Measurements from ENCODE around the gene SYNGR2. TPM values are rescaled to one million over a fixed set of nuclear protein-coding genes. Genes with fewer than 3 reads are reported as not detected.

The SYNGR2 gene
- total RNA-seq, result 93.5 TPM
- long read RNA-seq, transcript SYNGR2-202 (5 exons, 949 nt), result minor isoform, 19 of 692 reads
- long read RNA-seq, transcript SYNGR2-201 (4 exons, 2,325 nt), result major isoform, 597 of 692 reads
- long read RNA-seq, transcript SYNGR2-203 (3 exons, 1,553 nt), result minor isoform, 6 of 692 reads
- long read RNA-seq, transcript SYNGR2-204 (3 exons, 2,125 nt), result minor isoform, 47 of 692 reads
- long read RNA-seq, partial matches to known transcripts, result 8 of 692 reads
- long read RNA-seq, other reads (novel, unspliced or antisense), result 10 of 692 reads

GRCh38 chr17:78168242-78168902 lies at the start of gene SYNGR2:
Gene SYNGR2, plus strand, starts transcription at chr17:78168581. Its CDS starts 36 bp downstream, at chr17:78168617.
- DNase-seq (ENCODE audit: low spot score), result peak; percentile 96

GRCh38 chr17:78118801-78119241 lies 49.6 kb upstream of the SYNGR2 start:
- DNase-seq (ENCODE audit: low spot score), result no peak

GRCh38 chr17:78120537-78120936 lies 47.8 kb upstream of the SYNGR2 start:
- DNase-seq (ENCODE audit: low spot score), result no peak

DNA sequence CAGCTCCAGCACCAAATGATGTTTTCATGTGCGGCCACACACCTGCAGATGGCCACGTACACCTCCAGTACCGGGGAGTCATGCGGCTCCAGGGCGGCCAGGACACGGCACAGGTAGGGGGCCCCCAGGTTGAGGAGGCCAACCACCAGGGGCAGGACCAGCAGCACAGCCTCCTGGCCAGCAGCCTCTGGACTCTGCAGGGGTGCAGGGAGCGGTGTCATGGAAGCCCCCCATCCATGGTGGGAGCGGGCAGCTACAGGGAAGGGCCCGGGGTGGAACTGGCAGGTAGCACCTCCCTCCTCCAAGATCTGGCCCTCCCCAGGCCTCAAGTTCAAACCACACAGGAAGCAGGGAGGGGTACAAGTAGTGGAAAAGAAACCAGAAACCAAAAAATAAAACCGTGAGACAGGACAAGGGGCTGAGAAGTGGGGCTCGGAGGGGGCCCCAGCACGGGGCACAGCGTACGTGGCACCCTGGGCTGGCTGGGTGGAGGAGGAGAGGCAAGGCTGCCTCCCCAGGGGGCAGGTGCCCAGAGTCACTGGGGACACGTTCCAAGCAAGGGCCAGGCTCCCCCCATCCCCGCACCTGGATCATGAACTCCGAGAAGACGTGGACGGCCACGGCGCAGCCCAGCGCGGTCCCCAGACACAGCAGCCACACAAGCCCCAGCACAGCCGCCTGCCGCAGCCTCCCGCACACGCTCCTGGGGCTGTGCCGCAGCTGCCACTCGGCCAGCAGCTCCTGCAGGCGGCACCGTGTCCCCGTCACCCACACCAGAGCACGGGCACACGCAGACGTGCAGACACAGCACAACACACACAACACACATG lies 47.2 kb upstream of the SYNGR2 start:
- DNase-seq (ENCODE audit: low spot score), result no peak

GRCh38 chr17:78121801-78122215 lies 46.6 kb upstream of the SYNGR2 start:
- no peak for DNase-seq (ENCODE audit: low spot score)

- DNase-seq (ENCODE audit: low spot score), result no peak
These were observed 46.0 kb upstream of the SYNGR2 start for GRCh38 chr17:78122216-78122930.

DNA sequence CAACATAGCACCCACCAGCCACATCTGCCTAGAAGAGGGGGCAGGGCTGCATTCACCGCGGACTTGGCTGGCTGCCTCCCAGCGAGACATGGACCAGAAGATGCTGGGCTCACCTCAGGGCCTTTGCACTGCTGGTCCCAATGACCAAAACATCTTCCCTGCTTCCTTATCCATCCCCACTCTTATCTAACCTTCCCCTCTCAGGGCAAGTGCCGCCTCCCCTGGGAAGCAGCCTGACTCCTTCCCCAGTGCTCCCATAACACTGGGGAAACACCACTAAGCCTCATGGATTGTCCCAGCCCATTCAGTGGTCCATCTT lies 45.5 kb upstream of the SYNGR2 start:
- no peak for DNase-seq (ENCODE audit: low spot score)

DNA sequence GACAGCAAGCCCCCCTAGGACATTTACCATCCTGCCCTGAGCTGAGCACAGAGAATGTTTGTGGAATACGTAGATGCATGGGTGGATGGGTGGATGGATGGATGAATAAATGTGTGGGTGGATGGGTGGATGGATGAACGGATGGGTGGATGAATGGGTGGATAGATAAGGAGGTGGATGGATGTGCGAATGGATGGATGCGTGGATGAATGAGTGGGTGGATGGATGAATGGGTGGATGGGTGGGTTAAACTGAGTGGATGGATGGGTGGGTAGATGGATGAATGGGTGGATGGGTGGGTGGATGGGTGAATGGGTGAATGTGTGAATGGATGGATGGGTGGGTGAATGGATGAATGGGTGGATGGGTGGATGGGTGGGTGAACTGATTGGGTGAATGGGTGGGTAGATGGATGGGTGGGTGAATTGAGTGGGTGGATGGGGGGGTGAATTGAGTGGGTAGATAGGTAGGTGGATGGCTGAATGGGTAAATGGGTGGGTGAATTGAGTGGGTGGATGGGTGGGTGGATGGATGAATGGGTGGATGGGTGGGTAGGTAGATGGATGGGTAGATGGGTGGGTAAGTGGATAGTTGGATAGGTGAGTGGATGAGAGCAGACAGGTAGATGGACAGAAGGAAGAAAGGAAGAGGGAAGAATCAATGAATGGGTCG lies 45.0 kb upstream of the SYNGR2 start:
- no peak for DNase-seq (ENCODE audit: low spot score)

DNA sequence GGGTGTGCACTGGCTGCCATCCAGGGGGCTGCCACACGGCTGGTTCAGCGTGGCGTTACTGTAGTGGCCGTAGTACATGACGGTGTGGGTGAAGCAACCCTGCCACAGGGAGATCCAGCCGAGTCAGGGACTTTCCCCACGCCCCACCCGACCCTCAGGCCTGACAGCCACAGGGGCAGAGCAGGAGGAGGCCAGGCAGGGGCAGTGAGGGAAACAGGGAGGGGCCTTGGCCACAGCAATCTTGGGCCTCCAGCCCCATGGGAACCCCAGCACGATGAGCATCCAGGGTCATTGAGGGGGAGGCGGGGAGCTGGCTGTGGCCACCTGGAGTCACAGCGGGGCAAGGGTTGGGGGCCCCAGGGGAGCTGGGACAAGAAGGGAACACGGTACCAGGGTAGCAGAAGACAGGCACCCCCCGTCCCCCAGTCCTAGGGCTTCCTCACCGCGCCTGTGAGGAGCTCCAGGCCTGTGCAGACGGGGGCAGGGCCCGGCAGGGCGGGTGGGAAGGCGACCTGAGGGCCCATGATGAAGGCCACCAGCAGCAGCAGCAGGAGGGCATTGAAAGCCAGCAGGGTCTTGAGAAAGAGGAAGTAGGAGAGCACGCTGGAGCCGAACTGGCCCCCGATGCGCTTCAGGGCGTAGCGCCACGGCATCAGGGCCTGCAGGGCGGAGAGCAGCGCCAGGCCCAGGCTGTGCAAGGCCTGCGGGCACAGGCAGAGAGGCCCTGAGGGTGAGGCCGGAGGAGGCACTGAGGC lies 44.1 kb upstream of the SYNGR2 start:
- no peak for DNase-seq (ENCODE audit: low spot score)

- DNase-seq (ENCODE audit: low spot score), result no peak
These were observed 43.6 kb upstream of the SYNGR2 start for GRCh38 chr17:78124836-78125137.

DNA sequence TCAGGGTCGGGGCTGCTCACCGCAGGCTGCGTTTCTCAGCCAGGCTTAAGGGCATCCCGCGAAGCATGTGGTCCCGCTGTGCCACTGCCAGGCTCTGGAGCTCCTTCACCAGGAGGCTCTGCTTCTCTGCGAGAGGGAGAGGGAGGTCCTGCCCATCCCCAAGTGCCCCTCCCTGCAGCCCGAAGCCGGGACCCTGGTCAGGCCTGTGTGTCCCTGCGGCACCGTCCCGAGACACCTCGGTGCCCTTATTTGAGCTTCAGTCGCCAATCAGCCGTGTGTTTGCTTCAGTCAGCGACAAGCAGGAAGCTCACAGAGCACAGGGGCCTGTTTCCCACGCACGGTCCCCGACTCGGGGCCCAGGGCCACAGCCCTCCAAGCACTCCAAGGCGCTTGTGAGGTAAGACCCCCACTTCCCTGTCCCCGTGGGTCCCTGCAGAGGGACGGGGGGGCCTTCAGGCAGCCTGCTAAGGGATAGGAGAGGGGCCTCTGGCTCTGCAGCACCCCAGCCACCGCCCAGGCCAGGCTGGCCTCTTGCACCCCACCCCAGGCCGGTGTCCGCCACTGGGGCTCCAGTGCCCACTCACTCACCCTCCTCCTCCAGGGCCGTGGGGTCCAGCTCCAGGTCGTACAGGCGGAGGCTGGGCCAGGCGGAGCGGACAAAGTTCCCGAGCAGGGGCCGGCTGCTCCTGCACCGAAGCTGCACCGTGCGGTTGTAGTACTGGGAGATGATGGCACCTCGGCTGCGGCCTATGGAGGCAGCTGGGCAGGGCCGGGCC lies 43.1 kb upstream of the SYNGR2 start:
- DNase-seq (ENCODE audit: low spot score), result no peak

- DNase-seq (ENCODE audit: low spot score), result no peak
These were observed 42.1 kb upstream of the SYNGR2 start for GRCh38 chr17:78125976-78126894.

DNA sequence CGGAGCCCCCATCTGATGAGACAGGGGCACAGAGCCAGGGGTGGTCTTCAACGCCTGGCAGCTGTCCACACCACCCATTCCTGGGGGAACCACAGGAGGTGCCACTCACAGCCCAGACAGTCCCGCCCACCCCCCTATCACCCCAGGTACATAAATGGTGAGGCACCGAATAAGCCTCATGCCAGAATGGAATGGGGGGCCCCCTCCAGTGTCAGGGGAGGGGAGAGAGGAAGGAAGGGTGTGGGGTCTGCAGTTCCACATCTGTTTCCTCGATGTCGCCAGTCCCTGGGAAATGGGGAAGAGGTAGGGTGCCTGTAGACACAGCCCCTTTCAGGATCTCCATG lies 41.5 kb upstream of the SYNGR2 start:
- DNase-seq (ENCODE audit: low spot score), result no peak

- no peak for DNase-seq (ENCODE audit: low spot score)
These were observed 41.0 kb upstream of the SYNGR2 start for GRCh38 chr17:78127239-78127887.

DNA sequence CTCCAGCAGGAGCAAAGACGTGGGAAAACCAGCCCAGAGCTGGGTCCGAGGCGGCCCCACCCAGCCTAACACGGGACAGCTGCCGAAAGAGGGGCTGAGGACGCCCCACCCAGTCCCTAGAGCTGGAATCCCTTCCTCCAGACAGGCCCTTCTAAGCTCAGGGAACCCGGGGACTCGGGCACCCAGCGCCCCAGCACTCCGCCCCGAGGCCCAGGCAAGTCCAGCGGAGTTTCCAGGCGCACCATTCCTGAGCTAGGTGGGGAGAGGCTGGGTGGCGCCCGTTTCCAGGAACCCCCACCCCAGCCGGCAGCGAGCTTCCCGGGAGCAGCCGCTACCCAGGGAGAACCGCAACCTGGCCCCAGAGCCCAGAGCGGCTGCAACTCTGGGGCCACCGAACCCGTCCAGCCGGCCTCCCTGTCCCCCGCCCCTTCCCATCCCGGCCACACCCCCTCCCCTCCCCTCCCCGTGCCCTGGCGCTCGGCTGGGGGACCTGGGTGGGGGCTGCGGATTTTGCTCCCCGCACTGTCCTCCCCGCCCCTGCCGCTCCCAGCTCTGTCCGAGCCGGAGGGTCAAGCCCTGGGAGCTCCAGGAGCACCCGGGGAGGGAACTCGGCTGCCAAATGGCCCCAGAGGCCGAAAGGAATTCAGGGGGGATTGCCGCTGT lies 40.4 kb upstream of the SYNGR2 start:
- no peak for DNase-seq (ENCODE audit: low spot score)

GRCh38 chr17:78128551-78129350 lies 39.6 kb upstream of the SYNGR2 start, which contains the start of gene TMC6:
Gene TMC6, minus strand, starts transcription at chr17:78128755. Its CDS starts 1,923 bp downstream, at chr17:78126832.
- no peak for DNase-seq (ENCODE audit: low spot score)

Measured in mesenteric fat pad (tissue), 1 donor.